ENCODE results near the gene ZBTB24.

DNA sequence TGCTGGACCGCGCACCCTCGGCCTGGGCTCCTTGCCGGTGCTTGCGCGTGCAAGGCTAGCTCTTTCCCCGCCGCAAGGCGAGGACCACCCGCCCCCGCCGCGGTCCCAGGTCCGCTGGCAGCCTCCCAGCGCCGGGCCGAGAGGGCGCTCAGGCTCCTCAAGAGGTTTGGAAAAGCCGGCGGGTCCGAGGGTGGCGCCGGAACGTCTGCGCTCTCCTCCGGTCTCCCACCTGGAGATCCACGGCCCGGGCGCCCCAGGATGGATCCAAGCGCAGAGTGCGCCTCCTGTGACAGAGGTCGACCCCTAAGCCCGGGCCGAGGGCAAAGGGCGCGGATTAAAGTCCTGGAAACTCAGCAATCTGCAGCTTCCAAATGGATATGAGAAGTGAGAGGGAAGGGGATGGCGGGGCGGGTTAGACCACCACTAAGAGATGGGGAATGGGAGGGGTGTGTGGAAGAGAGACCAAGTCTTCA lies 26.9 kb downstream of the ZBTB24 start:
- peak in 1 of 3 donors; percentile 10 for TF ChIP-seq POLR2AphosphoS5 (IDR thresholded peaks at IDR 0.05)
- no peak for TF ChIP-seq CTCF (IDR thresholded peaks at IDR 0.05)
